ENCODE results near the gene SUPT3H.
"Not testable (repeated sequence)": the region's sequence is repeated elsewhere in the genome, so short reads cannot be mapped to it uniquely, and the experiment has no call there.

SUPT3H gene

DNA sequence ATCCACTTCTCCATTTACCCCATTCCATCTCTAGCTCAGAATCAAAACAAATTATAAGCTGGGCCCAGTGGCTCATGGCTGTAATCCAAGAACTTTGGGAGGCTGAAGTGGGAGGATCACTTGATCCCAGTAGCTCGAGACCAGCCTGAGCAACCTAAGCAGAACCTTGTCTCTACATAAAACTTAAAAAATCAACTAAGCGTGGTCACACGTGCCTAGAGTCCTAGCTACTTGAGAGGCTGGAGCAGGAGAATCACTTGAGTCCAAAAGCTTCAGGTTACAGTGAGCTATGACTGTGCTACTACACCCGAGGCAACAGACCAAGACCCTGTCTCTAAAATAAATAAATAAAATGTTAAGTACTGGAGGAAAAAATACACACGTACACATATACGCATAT lies 124.3 kb downstream of the SUPT3H start:
- no peak for DNase-seq

DNA sequence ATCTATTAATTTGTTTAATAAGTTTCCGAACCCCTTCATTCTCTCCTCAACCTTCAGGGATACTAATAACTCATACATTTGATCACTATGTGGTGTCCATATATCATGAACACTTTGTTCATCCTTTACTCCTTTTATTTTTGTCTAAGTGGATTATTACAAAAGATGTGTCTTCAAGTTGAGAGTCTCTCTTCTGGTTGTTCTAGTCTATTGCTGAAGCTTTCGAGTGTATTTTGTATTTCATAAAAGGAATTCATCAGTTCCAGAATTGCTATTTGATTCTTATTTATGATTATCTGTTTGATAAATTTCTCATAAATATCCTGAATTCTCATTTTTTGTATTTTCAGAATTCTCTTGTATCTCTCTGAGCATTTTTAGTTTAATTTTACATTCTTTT lies 146.1 kb downstream of the SUPT3H start:
- DNase-seq = no peak

DNA sequence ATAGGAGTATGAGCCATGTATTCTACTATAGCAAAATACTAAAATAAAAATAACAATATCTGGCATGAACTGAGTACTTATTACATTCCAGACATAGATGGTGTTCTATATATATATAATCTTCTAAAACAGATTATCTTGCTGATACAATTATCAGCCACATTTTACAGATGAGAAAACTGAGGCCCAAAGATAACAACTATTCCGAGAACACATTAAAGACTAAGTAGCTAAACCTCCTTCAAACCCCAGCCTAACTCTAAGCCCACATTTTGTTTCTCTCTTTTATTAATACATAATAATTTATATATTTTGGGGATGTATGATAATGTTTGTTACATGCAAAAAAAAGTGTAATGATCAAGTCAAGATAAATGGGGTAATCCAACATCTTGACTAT lies 148.3 kb downstream of the SUPT3H start:
- no peak for DNase-seq

DNA sequence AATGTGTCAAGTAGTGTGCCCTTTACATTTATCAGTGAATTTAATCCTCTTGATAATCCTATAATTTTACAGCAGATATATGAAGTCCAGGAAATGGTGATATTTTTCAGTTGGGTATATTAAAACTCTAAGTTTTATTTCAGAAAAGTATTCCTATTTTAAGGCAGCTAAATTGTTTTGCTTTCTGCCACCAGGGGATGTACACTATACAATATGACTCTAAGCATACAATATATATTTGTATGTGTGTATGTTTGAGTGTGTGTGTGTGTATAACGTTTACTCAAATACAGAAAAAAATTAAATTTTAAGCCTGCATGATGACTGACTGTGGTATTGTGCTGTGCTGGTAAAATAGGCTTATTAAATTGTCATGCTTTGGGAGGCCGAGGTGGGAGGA lies 151.7 kb downstream of the SUPT3H start:
- DNase-seq = no peak

DNA sequence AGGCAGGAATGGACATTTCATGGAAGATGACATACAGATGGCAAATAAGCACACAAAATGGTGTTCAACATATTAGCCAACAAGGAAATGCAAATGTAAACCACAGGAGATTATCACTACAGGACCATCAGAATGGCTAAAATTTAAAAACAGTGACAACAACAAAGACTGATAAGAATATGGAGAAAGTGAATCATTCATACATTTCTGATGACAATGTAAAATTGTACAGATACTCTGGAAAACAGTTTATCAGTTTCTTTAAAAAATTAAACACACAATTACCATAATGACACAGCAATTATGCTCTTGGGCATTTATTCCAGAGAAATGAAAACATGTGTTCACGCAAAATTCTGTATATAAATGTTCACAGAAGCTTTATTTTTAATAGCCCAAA lies 155.4 kb downstream of the SUPT3H start:
- DNase-seq = no peak

DNA sequence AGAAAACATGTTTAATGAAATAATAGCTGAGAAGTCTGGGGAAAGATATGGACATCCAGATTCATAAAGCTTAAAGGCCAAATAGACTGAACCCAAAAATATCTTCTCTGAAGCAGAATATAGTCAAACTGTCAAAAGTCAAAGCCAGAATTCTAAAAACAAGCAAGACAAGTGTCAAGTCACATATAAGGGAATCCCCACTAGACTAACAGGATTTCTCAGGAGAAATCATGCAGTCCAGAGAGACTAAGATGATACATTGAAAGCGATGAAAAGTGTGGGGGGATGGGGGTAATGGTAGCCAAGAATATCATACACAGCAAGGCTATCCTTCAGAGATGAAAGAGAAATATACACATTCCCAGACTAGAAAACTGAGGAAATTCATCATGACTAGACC lies 162.0 kb downstream of the SUPT3H start:
- no peak for DNase-seq

DNA sequence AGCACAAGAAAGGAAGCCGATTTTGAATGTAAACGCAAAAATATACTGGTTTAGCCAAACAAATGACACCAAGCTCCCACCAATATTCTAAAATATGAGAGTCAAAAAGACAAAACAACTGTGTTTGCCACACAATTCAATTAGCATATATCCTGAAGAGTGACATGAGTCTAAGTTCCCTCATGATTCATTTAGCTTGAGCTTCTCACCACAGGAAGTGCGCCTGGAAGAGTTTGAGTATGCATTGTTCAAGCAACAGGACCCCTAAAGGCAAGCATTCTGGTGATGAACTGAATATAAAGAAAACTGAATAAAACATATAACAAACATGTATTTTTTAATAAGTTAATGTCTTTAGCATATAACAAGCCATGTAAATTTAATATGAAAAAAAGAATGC lies 164.8 kb downstream of the SUPT3H start:
- no peak for DNase-seq

DNA sequence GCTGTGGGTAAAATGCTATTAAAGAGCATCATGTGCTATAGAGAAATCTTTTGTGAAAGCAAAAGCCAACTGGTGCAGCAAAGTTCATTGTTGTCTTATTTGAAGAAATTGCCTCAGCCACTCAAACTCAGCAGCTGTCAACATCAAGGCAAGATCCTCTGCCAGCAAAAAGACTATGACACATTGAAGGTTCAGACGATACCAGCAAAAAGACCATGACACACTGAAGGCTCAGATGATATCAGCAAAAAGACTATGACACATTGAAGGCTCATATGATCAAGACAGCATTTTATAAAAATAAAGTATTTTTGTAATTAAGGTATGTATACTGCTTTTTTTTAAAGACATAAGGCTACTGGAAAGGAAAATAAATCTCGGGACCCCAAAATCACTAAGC lies 168.0 kb downstream of the SUPT3H start:
- no peak for DNase-seq

DNA sequence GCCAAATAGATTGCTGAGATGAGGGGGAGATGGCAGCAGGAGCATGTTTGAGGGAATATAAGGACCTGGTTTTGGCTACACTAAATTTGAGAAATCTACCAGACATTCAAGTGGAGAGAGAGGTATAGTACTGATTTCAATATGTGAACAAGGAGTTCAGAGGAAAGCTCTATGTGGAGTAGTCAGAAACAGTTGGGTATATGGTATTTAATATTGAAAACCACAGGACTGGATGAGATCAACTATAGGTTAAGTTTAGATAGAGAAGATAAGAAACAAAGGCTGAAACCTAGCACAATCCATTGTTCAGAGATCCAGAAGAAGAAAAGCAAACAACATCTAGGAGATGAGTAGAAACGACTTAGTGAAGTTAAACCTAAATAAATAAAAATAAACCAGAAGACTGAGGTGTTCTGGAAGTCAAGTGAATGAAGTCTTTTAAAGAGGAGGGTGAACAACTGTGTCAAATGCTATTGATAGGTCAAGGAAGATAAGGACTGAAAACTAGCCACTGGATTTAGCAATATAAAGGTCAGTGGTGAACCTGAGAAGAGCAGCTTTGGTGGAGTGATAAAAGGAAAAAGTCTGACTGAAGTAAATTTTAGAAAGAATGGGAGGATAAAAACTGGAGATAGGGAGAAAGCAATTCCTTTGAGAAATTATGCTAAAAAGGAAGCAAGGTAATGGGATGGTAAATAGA lies 170.8 kb downstream of the SUPT3H start:
- DNase-seq = no peak

DNA sequence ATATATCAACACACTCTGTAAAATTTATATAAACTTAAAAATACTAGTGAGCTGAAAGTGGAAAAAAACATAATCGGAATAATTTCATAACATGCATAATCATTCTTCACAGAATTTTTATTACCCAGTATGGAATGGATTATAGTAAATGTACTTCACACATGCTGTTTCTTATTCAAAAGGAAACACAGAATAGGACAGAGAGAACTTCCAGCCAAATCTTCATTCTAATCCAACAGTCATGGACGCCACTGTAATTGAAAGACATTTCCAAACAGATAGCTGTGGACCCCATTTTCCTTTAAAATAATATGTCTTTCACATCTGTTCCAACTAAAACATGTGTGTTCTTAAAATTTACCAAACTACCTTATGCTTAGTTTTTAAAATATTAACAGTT lies 176.2 kb downstream of the SUPT3H start:
- DNase-seq = no peak

- DNase-seq = no peak
These were observed 177.2 kb downstream of the SUPT3H start for GRCh38 chr6:45200510-45200909.

- no peak for DNase-seq
These were observed 178.2 kb downstream of the SUPT3H start for GRCh38 chr6:45199554-45199953.

GRCh38 chr6:45196121-45196520 lies 181.6 kb downstream of the SUPT3H start:
- DNase-seq = no peak

DNA sequence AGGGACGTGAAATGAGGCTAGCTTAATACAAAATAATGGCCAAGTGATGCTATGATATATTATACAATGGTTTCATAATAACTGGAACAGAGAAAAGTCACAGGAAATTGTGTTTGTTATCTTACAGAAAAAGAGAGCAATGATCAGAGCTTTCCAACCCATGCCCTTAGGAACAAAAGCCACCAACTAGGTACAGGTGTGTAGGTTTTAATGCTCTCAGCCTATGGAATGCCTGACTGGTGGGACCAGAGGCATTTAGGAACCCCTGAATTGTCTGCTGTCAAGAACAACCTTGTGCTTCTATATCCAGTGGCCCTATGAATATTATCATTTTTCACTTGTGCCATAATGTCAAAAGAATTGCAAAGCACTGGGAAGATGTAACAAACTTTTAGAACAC lies 182.6 kb downstream of the SUPT3H start:
- no peak for DNase-seq

DNA sequence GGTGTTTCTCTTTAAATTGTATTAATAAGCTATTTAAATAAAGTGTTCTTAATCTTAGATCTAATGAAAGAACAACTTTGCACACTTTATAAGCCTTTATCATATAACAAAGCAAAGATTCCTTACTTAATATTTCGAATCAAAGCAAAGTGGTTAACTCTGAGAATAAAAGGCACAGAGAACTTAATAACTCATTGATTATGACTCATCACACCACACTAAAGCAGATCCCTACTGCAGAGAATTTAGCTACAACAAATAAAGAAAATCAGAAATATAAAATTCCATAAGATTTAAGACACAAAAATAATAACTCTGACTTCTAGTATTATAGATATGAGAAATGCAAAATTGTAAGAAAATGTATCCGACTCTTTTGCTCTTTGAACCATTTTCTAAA lies 185.2 kb downstream of the SUPT3H start:
- DNase-seq = no peak

DNA sequence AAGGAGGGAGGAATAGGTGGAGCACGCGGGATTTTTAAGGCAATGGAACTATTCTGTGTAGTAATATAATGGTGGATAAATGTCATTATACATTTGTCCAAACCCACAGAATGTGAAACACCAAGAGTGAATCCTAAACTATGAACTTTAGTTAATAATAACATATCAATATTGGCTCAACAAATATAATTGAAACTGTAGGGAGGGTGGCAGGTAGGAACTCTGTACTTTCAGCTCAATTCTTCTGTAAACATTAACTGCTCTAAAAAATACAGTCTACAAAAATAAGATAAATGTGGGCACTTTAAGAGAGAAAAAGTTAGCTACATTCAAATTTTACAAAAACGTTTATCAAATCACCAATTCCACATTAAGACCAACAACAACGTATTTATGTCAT lies 186.3 kb downstream of the SUPT3H start:
- DNase-seq = no peak

- peak; percentile 13 for DNase-seq
These were observed 189.9 kb downstream of the SUPT3H start for GRCh38 chr6:45187836-45188235.

DNA sequence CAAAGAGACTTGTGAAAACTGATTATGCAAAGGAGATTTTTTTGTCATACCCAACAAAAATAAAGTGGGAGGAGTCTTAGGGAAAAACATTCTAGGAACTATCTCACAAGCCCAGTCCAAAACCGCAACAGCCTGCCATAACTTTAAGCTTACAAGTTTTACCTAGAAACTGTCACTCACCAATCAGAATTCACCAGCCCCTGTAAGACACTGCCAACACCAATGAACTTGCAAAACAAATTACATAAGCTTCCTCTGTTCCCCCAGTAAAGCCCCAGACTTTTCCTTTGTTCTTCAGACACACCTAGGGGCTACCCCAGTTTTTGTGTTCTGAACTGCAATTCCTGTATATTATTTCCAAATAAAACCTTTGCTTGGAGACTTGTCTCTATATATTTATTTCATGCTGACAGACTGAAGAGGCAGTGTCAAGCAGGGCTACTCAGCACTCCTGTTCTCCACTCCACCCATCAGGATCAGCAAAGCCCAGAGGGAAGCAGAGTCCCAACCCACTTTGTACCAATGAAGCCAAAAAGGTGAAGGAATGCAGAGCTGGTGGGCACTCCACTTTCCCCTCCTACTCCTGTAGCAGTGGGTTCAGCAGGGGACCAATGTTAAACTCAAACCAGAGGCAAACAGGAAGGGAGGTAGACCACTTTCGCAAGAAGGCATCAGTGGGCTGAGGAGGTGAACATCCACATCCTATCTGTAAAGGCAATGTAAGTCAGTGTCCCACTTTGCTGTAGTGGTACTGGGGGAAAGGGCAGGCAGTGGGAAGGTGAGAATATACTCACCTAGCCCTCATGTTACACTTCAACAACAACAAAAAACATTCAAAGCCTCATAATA lies 192.1 kb downstream of the SUPT3H start:
- DNase-seq = no peak

- no peak for DNase-seq
These were observed 192.8 kb downstream of the SUPT3H start for GRCh38 chr6:45184937-45185336.

DNA sequence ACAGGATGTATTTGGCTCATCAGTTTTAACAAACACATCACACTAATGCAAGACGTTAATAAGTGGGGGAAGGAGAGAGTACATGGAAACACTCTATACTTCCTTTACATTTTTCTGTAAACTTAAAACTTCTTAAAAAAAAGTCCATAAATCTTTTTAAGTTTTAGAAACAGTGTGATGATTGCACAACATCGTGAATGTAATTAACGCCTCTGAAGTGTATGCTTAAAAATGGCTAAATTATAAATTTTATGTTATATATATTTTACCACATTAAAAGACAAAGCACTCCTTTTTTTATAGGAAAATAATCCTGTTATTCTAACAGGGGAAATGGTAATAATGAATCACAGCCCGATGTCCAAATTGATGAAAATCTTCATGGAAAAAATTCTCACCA lies 193.7 kb downstream of the SUPT3H start:
- DNase-seq = no peak

DNA sequence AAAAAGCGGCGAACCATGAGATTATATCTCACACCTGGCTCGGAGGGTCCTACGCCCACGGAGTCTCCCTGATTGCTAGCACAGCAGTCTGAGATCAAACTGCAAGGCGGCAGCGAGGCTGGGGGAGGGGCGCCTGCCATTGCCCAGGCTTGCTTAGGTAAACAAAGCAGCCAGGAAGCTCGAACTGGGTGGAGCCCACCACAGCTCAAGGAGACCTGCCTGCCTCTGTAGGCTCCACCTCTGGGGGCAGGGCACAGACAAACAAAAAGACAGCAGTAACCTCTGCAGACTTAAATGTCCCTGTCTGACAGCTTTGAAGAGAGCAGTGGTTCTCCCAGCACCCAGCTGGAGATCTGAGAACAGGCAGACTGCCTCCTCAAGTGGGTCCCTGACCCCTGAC lies 201.4 kb downstream of the SUPT3H start:
- DNase-seq = not testable (repeated sequence)

DNA sequence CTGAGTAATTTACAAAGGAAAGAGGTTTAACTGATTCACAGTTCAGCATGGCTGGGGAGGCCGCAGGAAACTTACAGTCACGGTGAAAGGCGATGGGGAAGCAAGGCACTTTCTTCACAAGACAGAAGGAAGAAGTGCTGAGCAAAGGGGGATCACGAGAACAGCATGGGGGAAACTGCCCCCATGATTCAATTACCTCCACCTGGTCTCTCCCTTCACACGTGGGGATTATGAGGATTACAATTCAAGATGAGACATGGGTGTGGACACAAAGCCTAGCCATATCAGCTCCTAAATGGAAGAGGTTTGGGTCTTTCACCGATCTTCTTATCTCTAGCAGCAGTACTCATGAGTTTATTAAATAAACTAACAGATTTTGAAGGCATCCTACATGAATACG lies 202.5 kb downstream of the SUPT3H start:
- DNase-seq = no peak

- DNase-seq = no peak
These were observed 203.7 kb downstream of the SUPT3H start for GRCh38 chr6:45174045-45174444.

- DNase-seq = no peak
These were observed 206.4 kb downstream of the SUPT3H start for GRCh38 chr6:45171380-45171779.

DNA sequence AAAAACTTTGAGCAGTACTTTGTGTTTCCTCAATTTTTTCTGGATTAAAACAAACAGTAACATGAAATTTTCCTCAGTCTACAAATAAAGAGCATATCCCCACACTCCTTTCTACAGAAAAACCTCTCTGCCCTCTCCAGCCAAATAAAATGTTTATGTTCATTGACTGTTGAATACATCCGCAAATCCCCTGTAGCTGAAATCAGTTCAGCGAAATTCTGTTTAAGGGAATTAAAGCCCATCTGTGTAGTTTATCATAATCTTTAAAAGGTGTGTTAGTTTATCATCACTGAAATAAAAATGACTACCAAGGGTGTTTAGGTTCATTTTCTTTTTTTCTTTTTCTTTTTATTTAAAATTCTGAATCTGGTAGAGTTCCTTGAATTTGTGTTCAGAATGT lies 207.4 kb downstream of the SUPT3H start:
- DNase-seq = no peak
